SHP77 (cell line): ENCODE data around the gene RSRC1.
"Not testable (repeated sequence)": the region's sequence is repeated elsewhere in the genome, so short reads cannot be mapped to it uniquely, and the experiment has no call there.

Experiments
- DNase-seq, 2 experiments: peaks; one replicate each; lab custom pipeline; 2025; lab: John Stamatoyannopoulos, UW

The RSRC1 gene

GRCh38 chr3:158404131-158404718, 294.3 kb downstream of the RSRC1 start:
- DNase-seq, result no peak

GRCh38 chr3:158405507-158405906, 295.6 kb downstream of the RSRC1 start:
- DNase-seq, result no peak

GRCh38 chr3:158407844-158408517, 298.1 kb downstream of the RSRC1 start:
- no peak for DNase-seq

- not testable (repeated sequence) for DNase-seq
These were observed 298.6 kb downstream of the RSRC1 start for GRCh38 chr3:158408518-158408897.

- DNase-seq, result no peak
These were observed 308.1 kb downstream of the RSRC1 start for GRCh38 chr3:158418035-158418434.

- no peak for DNase-seq
These were observed 310.1 kb downstream of the RSRC1 start for GRCh38 chr3:158419820-158420653.

GRCh38 chr3:158420654-158421396, 310.9 kb downstream of the RSRC1 start:
- no peak for DNase-seq

- no peak for DNase-seq
These were observed 320.6 kb downstream of the RSRC1 start for GRCh38 chr3:158430448-158430847.

GRCh38 chr3:158430968-158431367, 321.1 kb downstream of the RSRC1 start:
- DNase-seq, result no peak

- DNase-seq, result no peak
These were observed 321.9 kb downstream of the RSRC1 start for GRCh38 chr3:158431829-158432228.

GRCh38 chr3:158434412-158435038, 324.6 kb downstream of the RSRC1 start:
- peak; percentile 46 to 47 for DNase-seq

- DNase-seq, result no peak
These were observed 333.7 kb downstream of the RSRC1 start for GRCh38 chr3:158443632-158444031.

GRCh38 chr3:158447408-158447807, 337.5 kb downstream of the RSRC1 start:
- no peak for DNase-seq

GRCh38 chr3:158451405-158452055, 341.6 kb downstream of the RSRC1 start:
- DNase-seq, result no peak

GRCh38 chr3:158452334-158452733, 342.4 kb downstream of the RSRC1 start:
- no peak for DNase-seq

GRCh38 chr3:158453004-158453403, 343.1 kb downstream of the RSRC1 start:
- DNase-seq, result no peak

- no peak for DNase-seq
These were observed 344.0 kb downstream of the RSRC1 start for GRCh38 chr3:158453865-158454264.

- no peak for DNase-seq
These were observed 345.5 kb downstream of the RSRC1 start for GRCh38 chr3:158455406-158455805.

GRCh38 chr3:158456114-158456513, 346.2 kb downstream of the RSRC1 start:
- no peak for DNase-seq

- no peak for DNase-seq
These were observed 348.6 kb downstream of the RSRC1 start for GRCh38 chr3:158458464-158458863.

- DNase-seq, result no peak
These were observed 351.0 kb downstream of the RSRC1 start for GRCh38 chr3:158460926-158461325.
